Hematopoietic multipotent progenitor cell (in vitro differentiated cells): Measurements from ENCODE around the gene COG7. TPM values are rescaled to one million over a fixed set of nuclear protein-coding genes. Genes with fewer than 3 reads are reported as not detected.
"Not testable (repeated sequence)": the region's sequence is repeated elsewhere in the genome, so short reads cannot be mapped to it uniquely, and the experiment has no call there.

Source experiments
- DNase-seq, 3 donors: peaks; one replicate each; pipeline ENCODE4 v3.0.0-alpha.2; 2011 to 2015; ENCODE audit warnings: low read depth in 2 of 3, low spot score in 2 of 3
- total RNA-seq: library from RNA; depleted of rRNA; stranded (reverse); fragments of >200 nt; gene quantifications from one replicate; pipeline ENCODE4 v1.2.3, GENCODE V29; 2012

COG7 gene
- 28.0 TPM for total RNA-seq

DNA sequence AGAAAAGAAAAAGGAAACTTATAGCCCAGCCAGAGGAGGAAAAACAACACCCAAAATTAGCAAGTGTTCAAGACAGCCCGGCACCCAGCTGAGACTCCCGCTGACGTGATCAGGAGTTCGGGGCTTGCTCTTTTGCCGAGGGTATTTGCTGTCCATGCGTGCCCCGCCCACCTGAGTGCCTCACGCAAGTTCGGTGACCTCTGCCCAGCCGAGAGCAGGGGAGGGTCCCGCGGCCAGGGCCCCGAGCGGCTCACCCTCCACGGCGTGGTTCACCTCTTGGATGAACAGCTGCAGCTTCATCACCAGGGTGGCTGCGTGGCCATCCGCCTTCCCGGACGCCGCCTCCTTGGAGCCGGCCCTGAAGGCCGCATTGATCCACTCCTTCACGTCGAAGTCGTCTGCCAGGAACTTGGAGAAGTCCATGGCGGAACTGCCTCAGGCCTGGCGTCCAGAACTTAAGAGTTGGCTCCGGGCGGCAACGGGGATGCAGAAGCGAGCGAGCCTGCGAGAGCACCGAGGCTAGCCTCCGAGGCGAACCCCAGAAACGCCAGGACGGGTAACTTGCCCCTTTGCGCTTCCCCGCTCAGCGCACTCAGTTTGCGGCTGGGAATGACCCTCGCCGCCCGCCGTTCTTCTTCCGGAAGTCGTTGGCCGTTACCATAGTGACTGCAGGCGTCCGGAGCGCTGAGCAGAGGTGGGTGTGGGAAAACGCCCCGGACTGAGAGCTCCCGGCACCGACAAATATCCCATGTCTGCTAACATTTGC, at the start of gene COG7:
Gene COG7, minus strand, starts transcription at position 618 of the 766 bp plus-strand sequence. Its CDS starts 195 bp downstream, at position 423.
- DNase-seq: peak; percentile 69 to 85 (median 81)

DNA sequence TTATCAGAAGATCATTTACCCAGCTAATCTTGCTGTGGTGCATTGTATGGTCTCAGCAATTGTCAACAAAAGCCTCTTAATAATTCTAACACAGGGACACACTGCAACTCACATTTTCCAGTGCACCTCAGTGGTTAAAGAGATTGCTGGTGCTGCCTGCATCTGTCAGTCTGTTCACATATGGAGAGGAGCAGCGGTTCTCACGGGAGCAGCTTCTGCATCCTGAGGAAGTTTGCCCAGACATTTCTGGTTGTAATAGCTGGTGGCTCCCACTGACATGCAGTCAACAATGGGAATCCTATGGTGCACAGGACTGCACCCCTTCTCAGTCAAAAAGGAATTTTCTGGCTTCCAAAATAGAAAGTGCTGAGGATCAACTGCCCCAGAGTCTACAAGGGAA, 49.5 kb upstream of the COG7 start:
- DNase-seq: no peak

DNA sequence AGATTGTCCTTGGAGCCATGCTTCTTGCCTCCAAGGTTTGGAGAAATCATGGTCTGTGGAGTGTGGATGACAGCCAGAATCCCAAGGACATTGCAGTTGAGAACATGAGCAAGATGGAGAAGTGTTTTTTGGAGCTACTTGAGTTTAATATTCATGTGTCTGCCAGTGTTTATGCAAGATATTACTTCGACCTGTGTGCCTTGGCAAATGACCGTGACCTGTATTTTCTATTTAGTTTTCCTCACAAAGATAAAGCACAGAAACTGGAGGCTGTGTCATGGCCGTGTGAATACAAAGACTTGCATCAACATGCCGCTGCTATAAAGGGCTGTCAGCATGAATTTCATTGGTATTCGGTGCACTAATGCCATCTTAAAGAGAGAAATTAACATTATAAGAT, 48.3 kb upstream of the COG7 start:
- DNase-seq: no peak

DNA sequence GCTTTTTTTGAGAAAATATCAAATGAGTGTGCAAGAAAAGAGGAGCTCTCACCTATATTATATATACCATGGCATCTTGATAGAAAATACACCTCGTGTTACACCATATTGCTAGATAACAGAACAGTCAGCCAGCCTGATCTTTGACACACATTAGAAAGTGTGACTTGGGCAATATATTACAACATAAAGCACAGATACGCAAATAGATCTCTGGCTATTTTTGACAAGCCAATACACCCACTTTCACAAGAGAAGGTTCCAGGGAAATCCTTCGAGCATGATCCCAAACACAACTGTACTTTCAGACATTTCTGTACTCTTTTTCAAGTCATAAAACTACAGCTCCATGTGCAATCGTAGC, 47.9 kb upstream of the COG7 start:
- DNase-seq: no peak

DNA sequence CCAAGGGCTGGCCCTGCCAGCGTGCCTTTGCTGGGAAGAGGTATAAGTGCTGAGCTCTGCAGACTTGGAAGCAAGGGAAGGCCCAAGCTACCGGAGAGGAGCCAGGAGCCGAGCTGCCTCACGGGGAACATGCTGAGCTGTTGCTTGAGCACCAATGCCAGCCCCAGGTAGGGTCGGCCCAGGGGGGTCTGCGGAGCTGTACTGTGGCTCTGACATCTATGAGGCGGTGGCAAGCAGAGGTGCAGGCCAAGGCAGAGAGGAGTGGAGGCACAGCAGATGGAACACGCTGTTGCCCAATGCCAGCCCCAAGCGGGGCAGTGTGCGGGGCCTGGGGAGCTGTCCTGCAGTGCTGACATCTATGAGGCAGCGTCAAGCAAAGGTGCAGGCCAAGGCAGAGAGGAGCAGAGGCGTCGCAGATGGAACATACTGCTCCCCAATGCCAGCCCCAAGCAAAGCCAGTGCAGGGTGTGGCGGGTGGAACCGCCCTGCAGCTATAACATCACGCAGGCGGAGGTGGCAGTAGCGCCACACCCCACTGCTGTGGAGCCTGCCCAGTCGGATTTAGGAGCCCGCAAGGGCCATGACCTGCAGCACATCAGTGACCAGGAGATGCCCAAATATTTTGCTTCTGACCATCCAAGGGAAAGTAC, 47.3 kb upstream of the COG7 start:
- no peak for DNase-seq

DNA sequence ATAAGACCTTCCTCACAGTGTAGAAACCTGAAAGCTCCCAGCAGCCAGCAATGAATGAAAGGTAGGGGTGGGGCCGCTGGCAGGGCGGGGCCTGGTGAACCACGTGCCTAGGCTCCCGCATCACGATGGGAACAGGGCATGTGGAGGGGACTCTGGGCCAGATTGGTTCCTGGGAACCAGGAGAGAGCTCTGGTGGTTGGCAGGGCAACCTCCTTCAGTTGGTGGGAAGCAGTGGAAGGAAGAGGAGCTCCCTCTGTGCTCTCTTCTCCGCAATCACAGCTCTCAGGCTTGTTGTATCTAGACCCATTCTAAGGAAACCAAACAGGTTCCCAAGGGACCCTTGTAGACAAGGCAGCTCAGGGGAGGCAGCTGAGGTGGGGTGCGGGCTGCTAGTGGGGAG, 46.8 kb upstream of the COG7 start:
- no peak for DNase-seq

DNA sequence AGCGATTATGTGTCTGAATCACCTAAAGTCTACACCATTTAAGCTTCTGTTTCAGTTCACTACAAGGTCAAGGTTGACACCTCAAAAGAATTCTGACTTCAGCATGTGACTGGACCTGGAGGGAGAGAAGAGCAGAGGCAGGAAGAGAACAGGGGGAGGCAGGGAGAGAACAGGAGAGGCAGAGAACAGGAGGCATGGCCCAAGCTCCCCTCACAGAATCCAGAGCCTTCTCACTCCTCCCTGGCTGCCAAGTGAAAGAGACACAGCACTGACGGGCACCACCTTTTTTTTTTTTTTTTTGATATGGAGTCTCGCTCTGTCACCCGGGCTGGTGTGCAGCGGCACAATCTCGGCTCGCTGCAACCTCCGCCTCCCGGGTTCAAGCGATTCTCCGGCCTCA, 45.9 kb upstream of the COG7 start:
- no peak for DNase-seq

DNA sequence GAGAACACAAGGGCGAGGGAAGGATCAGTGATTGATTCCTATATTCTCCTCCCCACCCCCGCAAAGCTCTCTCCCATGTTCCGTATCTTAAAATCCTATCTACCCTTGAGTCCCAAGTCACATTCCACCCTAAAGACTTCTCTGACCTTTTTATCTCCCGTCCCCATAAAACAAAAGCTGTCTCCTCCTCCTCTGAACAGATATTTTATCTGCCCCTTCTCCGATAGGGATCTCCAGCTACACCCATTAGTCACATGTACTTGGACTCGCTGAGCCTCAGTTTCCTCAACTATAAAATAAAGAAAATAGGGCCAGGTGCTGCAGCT, 44.5 kb upstream of the COG7 start:
- DNase-seq: no peak

DNA sequence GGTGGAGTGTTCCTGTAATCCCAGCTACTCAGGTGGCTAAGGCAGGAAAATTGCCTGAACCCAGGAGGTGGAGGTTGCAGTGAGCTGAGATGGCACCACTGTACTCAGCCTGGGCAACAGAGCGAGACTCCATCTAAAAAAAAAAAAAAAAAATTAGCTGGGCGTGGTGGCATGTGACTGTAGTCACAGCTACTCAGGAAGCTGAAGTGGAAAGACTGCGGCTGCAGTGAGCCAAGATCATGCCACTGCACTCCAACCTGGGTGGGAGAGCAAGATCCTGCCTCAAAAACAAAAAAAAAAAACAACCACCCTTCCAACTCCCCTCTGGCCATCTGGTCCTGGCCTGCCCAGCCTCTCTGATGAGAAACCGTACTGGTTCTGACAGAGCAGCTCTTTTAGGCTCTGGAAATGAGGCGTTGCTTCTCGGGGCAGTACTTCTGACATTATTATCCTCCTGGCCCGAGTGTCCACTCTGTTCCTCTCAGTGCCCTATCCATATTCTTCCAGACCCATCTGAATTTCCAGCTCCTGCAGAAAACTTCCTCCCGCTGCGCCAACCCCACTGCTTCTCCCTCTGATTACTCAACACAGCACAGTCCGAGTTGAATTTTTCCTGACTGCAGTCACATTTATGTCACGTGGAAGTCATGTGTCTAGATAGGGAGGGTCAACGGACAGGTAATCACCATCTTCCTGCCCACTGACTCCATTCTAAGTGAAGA, 44.0 kb upstream of the COG7 start:
- DNase-seq: no peak

DNA sequence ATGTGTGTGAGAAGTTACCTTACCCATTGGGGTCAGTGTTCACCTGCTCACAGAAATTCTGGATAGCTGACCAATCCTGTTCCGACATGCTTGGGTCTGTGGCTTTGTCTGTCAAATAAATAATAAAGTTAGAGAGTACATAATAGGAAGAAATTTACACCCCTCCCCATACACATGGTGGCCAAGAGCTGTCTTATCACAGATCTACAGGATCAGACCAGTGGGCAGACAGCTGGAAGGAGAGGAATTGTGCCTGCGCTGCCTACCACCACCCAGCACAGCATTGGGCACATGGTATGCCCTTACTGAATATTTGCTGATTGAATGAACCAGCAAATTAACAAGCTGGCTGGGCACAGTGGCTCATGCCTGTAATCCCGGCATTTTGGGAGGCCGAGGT, 42.7 kb upstream of the COG7 start:
- no peak for DNase-seq

DNA sequence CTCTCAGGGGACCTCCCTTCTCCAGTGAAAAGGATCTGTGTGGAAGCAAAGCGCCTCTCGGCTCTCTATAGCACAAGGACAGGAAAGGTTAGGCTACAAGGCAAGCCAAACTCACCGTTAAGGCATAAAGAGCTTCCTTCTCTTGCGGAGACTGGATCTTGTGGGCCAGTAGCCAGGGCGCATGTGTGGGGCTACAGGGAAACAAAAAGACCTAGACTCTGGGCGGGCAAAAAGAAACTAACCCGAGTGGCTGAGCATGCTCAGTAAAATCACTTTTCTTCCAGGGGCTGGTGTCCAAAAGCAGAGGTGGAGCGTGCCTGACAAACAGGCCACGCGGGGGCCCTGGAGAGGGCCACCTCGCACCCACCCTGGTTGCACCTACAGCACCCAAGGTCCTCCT, 41.2 kb upstream of the COG7 start:
- DNase-seq: no peak

DNA sequence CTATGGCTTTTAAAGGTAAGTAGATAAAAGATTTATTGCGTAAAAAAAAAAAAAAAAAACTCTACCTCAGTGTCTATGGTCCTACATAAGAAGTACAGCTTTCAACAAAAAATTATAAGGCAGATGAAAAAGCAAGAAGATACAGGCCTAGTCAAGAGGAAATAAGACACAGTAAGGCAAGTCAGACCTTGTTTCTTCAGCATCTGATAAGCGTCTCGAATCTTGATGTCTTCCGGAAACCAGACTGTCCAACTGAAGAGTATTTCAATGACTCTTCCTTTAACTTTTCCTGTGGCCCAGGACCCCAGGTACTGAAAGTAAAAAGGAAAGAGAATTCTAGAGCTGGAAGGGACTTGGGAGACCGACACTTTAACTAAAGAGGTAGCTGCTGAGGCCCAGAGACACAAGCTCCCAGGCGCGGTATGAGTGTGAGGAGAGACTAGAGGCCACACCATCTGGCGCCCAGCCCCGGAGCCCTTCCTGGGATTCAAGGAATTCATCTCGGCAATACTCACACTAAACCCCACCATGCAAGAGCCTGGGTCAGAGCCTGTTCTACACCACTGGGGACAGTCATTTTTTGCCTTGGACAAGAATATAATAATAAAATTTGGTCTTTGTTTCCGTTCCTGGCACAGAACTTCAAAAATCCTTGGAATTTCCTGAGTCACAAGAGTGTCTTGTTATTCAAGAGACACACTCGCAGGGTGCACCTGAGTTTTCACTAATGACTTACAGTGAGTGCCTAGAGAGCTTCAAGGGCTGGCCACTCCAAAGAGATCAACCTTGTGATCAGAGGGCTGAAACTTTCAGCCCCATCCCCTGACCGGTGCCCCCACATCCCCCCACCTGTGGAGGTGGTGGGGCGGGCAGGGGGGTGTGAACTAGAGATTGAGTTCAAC, 38.8 kb upstream of the COG7 start:
- DNase-seq: no peak

DNA sequence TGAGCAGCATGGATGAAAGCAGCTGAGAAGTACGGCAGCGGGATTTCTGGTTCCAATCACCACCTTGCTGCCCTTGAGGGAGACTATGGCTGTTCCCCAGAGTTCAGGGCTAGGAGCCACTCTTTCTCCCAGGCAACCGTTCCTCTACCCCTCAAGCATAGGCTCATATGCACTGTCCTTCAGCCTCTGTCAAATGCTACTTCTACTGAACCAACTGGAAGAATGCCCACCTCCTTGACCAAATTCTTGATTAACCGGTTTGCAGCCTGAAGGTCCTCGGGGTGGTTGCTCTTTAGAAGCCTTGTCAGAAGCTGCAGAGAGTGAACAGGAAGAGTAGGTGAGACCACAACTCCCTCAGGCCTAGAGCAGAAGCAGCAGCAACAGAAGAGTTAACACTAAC, 33.5 kb upstream of the COG7 start:
- no peak for DNase-seq

DNA sequence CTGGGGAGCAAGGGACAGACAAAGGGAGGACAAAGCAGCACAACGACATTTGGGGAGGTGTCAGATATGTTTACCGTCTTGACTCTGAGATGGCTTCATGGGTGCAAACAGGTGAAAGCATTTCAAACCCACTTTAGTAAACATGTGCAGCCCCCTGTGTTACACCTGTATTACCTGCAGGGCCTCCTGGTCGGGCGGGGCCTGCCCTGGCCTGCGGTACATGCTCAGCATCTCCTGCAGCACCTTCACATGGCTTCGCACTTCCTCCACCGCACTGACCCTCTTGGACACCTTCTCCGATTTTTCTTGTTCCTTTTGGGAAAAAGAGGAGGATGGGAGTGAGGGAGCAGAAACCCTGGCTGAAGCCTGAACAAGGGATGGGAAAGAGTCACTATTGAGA, 32.9 kb upstream of the COG7 start:
- DNase-seq: no peak

DNA sequence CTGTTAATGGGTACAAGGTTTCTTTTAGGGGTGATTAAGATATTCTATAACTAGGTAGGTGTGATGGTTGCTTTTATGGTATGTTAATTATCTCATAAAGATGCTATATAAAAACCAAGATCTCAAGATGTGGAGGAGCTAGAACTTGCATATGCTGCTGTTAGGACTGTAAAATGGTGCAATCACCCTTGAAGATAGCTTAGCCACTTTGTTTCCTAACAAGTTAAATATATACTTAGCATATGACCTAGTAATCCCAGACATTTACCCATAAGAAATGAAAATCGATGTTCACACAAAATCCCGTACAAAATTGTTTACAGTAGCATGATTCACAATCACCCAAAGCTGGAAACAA, 32.2 kb upstream of the COG7 start:
- DNase-seq: no peak

DNA sequence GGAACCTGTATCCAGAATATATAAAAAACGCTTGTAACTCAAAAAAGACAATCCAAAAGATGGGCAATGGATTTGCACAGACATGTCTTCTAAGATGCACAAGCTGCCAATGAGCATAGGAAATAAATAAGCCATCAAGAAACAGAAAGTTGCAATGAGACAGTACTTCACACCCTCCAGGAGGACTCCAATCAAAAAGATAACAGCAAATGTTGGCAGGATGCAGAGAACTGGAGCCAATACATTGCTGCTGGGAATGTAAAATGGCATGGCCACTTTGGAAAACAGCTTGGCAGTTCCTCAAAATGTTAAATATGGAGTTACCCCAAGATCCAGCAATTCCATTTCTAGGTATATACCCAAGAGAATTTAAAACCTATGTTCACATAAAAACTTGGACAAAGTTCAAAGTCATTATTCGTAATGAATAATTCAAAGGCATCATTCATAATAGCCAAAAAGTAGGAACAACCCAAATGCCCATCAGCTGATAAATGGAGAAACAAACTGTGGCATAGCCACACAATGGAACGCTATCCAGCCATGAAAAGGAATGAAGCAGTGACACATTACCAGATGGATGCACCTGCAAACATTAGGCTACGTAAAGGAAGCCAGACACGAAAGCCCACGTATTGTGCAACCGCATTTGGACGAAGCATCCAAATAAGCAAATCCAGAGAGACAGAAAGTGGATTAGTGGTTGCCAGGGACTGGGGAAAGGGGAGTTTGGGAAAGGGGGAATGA, 31.7 kb upstream of the COG7 start:
- DNase-seq: no peak

DNA sequence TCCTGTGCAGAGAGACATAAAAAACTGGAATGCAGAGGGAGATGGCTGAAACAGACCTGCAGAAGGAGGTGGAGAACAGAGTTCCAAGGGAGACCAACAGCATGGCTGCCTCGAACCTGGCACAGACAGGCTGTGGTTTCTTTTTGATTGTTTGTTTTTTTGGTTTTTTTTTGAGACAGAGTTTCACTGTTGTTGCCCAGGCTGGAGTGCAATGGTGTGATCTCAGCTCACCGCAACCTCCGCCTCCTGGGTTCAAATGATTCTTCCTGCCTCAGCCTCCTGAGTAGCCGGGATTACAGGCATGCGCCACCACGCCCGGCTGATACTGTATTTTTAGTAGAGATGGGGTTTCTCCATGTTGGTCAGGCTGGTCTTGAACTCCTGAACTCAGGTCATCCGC, 30.5 kb upstream of the COG7 start:
- not testable (repeated sequence) for DNase-seq

DNA sequence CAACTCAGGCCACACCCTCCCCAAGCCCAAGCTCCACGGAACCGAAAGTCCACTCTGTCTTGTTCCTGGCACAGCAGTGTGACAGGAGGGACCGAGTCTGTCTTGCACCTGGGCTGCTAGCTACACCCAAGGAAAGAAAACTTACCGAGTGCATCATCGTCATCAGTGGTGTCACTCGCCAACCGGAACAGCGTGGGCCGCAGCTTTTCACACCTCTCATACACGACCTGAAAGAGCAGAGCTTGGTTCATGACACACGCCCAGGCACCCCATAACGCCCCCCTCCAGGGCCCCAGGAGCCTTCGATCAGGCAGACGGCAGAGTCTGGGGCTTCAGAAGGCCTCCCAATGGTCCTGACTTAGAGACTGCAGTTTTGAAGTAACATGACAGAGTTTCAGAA, 29.8 kb upstream of the COG7 start:
- DNase-seq: no peak

DNA sequence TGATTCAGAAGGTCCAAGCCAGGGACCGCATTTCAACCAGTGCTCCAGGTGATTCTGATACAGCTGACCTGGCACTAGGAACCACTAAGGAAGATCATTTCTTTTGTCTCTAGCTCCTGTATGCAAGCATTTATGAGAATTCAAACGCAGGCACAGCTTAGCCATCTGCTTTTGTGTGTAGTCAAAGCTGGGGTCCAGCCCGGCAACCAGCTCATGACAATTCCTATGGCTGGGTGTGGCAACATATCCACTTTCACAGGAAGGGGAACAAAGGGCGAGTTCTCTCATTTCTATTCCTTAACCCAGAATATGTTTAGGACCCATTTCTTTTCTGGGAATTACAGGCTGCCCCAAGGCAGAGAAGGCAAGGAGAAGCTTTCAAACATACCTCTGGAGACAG, 27.3 kb upstream of the COG7 start:
- no peak for DNase-seq

DNA sequence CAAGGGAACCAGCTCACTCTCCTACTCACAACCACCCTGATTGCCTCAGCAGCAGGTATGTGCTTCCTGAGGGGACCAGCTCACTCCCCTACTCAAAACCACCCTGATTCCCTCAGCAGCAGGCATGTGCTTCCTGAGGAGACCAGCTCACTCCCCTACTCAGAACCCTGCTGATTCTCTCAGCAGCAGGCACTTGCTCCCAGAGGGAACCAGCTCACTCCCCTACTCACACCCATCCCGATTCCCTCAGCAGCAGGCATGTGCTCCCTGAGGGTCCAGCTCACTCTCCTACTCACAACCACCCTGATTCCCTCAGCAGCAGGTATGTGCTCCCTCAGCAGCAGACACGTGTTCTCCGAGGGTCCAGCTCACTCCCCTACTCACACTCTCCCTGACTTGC, 26.1 kb upstream of the COG7 start:
- no peak for DNase-seq

DNA sequence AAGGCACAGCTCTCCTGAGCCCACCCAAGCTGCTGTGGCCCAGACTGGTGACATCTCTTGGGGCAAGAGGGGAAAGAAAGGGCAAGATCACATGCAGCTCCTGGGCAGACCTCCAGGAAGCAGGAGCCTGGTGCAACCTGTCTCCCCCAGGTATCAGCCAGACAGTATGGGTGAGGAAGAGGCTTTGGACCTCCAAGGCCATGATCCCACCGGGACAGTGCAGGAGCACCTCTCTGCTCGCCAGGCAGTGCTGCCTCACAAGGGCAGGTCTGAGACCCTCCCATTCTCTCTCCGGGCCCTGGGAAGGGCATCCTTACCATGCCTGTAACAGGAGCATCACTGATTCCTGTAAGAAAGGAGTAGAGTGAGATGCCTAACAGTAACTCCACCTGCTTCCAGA, 25.6 kb upstream of the COG7 start:
- no peak for DNase-seq
